NCI-H1417 treated with DMSO at 0.1 percent for 48 hours (cell line): ENCODE data around the gene CACNB3.
A peak's percentile ranks its signal among the peaks of the same experiment; 100 is the strongest.
"Not testable (repeated sequence)": the region's sequence is repeated elsewhere in the genome, so short reads cannot be mapped to it uniquely, and the experiment has no call there.

Experiments
- DNase-seq: peaks from one replicate; lab custom pipeline; 2025; lab: John Stamatoyannopoulos, UW

Gene CACNB3

GRCh38 chr12:48854932-48855331 lies 36.6 kb downstream of the CACNB3 start:
- not testable (repeated sequence) for DNase-seq

- no peak for DNase-seq
These were observed 38.1 kb downstream of the CACNB3 start for GRCh38 chr12:48856379-48856778.

- no peak for DNase-seq
These were observed 39.1 kb downstream of the CACNB3 start for GRCh38 chr12:48857278-48857994.

- no peak for DNase-seq
These were observed 39.7 kb downstream of the CACNB3 start for GRCh38 chr12:48858043-48858442.

GRCh38 chr12:48859607-48860006 lies 41.3 kb downstream of the CACNB3 start:
- no peak for DNase-seq

GRCh38 chr12:48860236-48860635 lies 41.9 kb downstream of the CACNB3 start:
- DNase-seq: not testable (repeated sequence)

GRCh38 chr12:48861111-48861510 lies 42.8 kb downstream of the CACNB3 start:
- no peak for DNase-seq

- DNase-seq: no peak
These were observed 44.5 kb downstream of the CACNB3 start for GRCh38 chr12:48862760-48863159.

- DNase-seq: no peak
These were observed 45.0 kb downstream of the CACNB3 start for GRCh38 chr12:48863291-48863690.

- peak; percentile 79 for DNase-seq
These were observed 47.2 kb downstream of the CACNB3 start, which contains the start of gene RND1 for GRCh38 chr12:48865281-48866051. Gene RND1, minus strand, starts transcription at chr12:48865870. Its CDS starts 103 bp downstream, at chr12:48865767.

- DNase-seq: no peak
These were observed 47.9 kb downstream of the CACNB3 start for GRCh38 chr12:48866052-48866711.

- DNase-seq: no peak
These were observed 50.2 kb downstream of the CACNB3 start for GRCh38 chr12:48868451-48868850.

GRCh38 chr12:48869191-48869590 lies 50.9 kb downstream of the CACNB3 start:
- DNase-seq: no peak

GRCh38 chr12:48873096-48873495 lies 54.8 kb downstream of the CACNB3 start:
- DNase-seq: no peak

- DNase-seq: not testable (repeated sequence)
These were observed 55.2 kb downstream of the CACNB3 start for GRCh38 chr12:48873534-48873933.

GRCh38 chr12:48875944-48876515 lies 57.7 kb downstream of the CACNB3 start:
- DNase-seq: no peak
